Esophagus mucosa (tissue), 1 donor: Measurements from ENCODE around the gene PLCXD1. TPM values are rescaled to one million over a fixed set of nuclear protein-coding genes. Genes with fewer than 3 reads are reported as not detected.
"Not testable (repeated sequence)": the region's sequence is repeated elsewhere in the genome, so short reads cannot be mapped to it uniquely, and the experiment has no call there.

ENCODE experiments used
- ATAC-seq: fragments of 200-7000 bp; cut with Tn5 transposase; one replicate; pipeline ENCODE4 v1.9.1; 2020
- total RNA-seq: library from RNA; stranded (reverse); gene quantifications from one replicate; pipeline ENCODE4 v1.2.4, GENCODE V29; 2023
- donor health status: DM: yes; HTN: yes; CAD: no.

The PLCXD1 gene
- total RNA-seq, 1 donor from 2014 or later = 17.8 TPM

DNA sequence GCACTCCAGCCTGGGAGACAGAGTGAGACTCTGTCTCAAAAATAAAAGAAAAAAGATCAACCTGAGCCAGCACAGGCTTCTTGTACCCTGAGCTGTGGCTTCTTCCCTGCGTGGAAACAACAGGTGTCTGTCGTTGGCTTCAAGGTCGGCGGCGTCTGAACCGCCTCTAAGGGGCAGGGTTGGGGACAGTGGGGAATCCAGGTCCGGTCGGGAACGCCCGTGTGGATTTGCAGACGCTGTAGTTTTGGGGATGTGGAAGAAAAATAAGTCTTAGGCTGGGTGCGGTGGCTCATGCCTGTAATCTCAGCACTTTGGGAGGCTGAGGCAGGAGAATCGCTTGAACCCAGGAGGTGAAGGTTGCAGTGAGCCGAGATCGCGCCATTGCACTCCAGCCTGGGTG, 17.2 kb upstream of the PLCXD1 start:
- ATAC-seq = not testable (repeated sequence)

DNA sequence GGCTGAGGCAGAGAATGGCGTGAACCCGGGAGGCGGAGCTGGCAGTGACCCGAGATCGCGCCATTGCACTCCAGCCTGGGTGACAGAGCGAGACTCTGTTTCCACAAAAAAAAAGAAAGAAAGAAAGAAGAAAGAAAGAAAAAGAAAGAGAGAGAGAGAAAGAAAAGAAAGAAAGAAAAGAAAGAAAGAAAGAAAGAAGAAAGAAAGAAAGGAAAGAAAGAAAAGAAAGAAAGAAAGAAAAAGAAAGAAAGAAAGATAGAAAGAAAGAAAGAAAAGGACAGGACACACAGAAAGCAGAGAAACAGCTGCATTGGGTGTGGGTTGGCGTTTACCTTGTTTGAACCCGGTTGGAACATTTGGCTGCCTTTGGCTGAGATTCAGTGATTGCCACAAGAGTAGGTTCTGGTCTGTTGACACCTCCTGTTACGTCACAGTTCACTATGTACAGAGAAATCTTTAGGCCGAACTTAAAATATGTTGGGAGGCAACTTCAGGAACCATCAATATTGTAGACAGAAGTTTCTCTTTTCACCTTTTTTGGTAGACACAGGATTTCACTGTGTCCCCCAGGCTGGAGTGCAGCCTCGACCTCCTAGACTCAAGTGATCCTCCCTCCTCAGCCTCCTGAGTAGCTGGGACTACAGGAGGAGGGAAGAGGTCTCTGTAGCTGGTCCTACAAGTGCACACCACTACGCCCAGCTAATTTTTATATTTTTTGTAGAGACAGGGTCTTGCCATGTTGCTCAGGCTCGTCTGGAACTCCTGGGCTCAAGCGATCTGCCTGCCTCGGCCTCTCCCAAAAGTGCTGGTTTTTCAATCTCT, 16.3 kb upstream of the PLCXD1 start:
- peak; percentile 68 for ATAC-seq

DNA sequence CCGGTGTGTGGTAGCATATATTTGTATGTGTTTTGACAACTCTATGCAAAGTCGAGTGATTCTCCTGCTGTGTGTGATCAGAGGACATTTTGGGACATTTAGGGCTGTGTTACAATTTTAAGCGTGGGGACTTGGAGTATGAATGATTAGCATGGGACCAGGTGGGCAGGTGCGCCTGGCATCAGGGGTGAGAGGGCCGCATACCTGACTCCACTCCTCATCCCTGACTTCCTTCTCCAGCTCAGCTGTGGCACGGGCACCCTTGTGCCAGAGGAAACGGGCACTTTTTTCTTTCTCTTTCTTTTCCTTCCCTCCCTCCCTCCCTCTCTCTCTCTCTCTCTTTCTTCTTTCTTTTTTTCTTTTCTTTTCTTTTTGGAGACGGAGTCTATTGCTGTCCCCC, 15.7 kb upstream of the PLCXD1 start:
- ATAC-seq = no peak

DNA sequence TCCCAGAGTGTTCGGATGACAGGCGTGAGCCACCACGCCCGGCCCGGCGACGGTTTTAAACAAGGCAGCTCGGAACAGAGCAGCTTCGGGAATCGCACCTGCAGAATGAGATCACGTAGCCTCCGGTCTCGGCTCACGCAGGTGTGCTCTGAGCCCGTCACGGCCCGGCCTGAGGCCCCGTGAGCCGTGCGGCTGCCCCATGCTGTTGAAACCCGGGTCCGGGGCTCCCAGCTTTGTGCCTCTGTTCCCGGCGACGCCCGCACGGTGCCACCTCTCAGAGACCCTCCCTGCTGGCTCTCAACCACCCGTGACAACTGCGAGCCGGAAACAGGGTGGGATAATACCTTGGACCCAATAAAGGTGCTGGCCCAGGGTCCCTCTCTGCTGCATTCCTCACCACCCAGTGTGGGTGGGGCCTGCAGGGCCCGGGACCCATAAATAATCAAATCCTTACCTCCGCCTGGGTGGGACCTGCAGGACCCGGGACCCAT, 13.4 kb upstream of the PLCXD1 start:
- peak; percentile 26 for ATAC-seq

DNA sequence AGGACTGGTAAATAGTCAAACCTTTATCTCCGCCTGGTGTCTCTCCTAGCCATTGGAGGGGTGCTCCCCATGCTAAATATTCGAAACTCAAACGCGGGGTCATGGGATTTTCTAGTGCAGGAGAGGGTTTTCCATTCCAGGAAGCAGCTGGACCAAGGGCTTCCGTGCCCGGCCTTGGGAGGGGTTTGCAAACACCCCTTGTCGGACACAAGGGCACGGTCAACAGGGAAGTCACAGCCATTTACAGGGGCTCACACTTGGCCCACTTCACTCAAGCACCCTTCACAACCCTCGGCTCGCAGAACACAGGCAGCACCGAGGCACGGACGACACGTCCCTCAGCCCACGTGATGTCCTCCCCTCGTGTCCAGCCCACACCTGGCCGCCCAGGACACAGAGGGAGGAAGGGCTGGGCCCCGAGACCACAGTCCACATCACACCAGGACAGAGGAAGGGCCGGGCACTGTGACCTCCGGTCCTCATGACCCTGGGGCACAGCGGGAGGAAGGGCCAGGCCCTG, 10.3 kb upstream of the PLCXD1 start:
- no peak for ATAC-seq

DNA sequence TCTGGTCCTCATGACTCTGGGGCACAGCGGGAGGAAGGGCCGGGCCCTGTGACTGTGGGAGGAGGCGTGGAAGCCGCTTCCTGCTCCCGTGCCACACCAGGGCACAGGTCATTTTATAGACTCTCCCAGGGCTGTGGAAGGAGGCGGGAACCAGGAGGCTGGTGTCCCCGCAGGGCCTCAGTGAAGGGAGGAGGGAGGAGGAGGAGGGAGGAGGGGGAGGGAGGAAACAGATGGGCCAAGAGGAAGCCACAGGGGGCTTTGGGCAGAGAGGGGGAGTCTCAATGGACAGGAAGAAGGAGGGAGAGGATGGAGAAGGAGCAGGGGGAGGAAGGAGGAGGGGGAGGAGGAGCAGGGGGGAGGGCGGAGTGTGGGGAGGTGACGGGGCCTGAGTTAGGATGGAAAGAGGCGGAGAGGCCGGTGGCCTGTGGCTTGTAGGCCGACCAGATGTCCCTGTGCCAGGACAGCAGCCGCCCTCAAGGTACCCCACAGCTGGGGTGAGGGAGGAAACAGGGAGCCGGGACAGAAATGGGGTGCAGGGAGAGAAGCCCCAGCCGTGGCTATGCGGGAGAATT, 6.2 kb upstream of the PLCXD1 start:
- peak; percentile 43 for ATAC-seq

DNA sequence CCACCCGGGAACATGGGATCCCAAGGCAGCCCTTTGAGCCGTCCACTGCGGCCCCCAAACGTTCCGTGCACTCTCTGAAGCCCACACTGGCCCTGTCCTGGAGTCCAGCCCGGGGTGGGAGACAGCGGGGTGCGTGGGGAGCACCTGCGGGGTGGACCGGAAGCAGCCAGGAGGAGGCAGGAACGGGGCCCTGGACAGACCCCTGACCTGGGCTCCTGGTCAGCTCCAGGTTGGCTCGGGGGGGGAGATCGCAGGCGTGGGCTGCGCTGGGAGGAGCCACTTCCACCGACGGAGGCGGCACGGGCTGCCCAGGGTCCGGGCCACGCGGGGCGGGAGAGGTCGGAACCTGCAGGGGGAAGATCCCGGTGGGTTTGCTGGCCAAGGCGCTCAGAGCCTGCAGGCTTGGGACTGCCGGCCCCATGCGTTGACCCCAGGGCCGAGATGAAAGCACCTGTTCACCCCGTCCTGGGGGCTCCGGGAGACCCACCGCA, 5.7 kb upstream of the PLCXD1 start:
- peak; percentile 7 for ATAC-seq

DNA sequence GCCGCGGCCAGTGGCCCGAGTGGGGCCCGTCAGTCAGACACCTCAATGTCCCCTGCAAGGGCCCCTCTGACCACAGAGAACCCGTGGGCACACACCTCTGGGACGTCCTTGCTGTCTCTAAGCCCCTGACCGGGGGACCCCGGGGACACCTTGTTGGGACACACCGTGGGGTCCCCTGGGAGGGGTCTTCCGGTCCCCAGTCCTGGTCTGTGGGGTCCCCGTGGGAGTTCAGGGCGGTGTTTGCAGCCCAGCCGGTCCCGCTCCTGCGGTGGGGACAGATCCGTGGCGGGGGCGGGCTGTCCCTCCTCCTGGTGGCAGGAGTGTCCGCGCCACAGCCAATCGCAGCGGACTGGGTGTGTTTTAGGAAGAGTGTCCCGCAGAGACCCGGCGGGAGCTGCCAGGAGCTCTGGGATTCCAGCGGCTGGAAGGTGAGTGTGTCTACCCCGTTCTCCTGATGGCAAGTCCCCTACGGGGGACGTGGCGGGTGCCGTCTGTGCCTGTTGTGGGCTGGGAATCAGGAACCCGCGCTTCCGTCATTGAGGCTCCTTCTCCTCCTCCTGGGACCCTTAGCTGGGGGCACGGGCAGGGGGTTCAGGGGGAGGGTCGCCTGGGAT, 5.1 kb upstream of the PLCXD1 start:
- ATAC-seq = peak; percentile 92

DNA sequence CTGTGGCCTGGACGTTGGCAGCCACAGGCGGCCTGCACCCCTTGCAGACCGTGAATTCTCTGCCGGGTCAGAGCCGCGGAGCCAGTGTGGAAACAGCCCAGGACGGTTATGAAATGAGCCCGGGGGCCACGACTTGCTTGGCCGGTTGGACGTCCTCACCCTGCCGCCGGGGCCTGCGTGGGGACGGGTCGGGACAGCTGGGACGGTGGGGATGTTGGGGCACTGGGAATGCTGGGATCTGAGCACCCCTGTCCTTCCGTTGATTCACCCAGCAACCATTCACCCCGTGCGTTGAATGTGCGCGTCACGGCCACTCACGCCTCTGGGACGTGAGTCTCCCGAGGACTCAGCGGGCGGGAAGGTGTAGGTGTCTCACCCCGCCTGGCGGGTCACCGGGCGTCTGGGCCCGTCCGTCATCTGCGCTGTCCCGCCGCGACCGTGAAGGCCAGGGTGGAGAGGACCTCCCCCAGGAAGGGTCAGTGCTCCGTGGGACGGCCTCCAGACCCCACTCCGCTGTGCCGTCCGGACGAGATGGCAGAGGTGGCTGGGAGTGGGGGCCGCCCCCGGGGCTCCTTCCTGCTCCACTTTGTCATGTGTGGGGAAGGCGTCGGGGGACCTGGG, 4.5 kb upstream of the PLCXD1 start:
- ATAC-seq = peak; percentile 91

DNA sequence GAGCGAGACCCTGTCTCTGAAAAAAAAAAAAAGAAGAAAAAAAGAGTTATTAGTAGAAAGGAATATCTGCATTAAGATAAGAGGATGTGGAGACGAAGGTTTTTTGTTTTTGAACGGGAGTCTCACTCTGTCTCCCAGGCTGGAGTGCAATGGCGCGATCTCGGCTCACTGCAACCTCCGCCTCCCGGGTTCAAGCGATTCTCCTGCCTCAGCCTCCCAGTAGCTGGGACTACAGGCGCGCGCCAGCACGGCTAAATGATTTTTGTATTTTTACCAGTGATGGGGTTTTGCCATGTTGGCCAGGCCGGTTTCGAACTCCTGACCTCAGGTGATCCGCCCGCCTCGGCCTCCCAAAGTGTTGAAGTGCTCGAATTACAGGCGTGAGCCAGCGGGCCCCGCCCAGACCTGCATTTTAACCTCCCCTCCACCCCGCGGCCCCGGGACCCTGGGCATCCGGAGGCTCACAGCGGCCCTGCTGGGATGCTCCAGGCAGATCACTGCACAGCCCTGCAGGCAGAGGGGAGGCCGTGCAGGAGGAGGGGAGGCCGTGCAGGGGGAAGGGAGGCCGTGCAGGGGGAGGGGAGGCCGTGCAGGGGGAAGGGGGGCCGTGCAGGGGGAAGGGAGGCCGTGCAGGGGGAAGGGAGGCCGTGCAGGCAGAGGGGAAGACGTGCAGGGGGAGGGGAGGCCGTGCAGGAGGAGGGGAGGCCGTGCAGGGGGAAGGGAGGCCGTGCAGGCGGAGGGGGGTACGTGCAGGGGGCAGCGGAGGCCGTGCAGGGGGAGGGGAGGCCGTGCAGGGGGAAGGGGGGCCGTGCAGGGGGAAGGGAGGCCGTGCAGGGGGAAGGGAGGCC, 1.2 kb upstream of the PLCXD1 start:
- ATAC-seq = not testable (repeated sequence)

DNA sequence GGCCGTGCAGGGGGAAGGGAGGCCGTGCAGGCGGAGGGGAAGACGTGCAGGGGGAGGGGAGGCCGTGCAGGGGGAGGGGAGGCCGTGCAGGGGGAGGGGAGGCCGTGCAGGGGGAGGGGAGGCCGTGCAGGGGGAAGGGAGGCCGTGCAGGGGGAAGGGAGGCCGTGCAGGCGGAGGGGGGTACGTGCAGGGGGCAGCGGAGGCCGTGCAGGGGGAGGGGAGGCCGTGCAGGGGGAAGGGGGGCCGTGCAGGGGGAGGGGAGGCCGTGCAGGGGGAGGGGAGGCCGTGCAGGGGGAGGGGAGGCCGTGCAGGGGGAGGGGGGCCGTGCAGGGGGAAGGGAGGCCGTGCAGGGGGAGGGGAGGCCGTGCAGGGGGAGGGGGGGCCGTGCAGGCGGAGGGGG, 459 bp upstream of the PLCXD1 start:
- ATAC-seq = not testable (repeated sequence)

DNA sequence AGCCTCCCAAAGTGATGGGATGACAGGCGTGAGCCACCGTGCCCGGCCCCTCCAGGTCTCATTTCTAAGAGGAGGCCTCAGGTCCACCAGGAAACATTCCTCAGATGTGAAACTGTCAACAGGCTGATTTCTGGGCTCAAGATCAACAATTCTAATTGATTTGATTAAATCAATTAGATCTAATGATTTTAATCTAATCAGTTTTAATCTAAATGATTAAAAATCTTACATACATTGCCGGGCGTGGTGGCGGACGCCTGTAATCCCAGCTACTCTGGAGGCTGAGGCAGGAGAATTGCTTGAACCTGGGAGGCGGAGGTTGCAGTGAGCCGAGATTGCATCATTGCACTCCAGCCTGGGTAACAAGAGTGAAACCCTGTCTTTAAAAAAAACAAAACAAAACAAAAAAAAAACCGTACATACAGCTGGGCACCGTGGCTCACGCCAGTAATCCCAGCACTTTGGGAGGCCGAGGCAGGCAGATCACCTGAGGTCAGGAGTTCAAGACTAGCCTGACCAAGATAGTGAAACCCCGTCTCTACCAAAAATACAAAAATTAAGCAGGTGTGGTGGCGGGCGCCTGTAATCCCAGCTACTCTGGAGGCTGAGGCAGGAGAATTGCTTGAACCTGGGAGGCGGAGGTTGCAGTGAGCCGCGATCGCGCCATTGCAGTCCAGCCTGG, 960 bp downstream of the PLCXD1 start:
- ATAC-seq = not testable (repeated sequence)

DNA sequence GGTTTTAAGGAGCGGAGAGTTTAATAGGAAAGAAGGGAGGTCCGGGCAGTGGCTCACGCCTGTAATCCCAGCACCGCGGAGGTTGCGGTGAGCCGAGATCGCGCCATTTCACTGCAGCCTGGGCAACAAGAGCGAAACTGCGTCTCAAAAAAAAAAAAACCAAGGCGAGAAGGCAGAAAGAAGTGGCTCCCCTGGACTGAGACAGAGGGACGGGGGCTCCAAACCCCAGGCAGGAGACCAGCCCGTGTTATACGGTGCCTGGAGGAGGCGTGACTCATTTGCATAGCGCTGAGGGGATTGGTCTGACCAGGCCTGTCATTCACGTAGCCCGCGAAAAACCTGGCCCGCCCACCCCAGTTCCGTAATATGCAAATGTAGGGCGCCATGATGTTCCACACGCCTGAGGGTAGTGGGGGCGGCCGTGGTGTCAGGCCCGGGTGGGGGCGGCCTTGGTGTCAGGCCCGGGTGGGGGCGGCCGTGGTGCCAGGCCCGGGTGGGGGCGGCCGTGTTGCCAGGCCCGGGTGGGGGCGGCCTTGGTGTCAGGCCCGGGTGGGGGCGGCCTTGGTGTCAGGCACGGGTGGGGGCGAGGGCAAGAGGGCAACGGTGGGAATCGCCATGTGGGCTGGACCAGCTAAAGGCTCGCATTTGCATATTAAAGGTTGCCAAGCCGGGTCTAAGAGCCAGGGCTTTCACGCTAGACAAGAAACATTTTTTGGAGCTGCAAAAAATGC, 2.1 kb downstream of the PLCXD1 start:
- ATAC-seq = peak; percentile 97

DNA sequence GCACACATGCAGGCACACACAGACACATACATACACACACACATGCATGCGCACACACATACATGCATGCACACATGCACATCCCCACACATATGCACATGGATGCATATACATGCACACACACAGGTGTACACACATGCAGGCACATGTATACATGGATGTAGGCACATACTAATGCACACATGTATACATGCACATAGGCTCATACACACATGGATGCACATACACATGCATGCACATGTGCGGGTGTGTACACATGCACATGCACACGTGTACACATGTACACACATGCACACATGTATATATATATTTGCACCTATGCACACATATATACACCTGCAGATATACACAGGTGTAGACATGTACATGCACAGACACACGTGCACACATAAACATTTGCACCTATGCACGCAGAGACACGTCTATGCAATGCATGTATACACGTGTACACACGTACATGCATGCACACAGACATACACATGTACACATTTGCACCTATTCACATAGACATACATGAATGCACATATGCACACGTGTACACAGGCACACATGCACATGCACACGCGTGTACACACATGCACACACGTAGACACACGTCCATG, 4.0 kb downstream of the PLCXD1 start:
- no peak for ATAC-seq

DNA sequence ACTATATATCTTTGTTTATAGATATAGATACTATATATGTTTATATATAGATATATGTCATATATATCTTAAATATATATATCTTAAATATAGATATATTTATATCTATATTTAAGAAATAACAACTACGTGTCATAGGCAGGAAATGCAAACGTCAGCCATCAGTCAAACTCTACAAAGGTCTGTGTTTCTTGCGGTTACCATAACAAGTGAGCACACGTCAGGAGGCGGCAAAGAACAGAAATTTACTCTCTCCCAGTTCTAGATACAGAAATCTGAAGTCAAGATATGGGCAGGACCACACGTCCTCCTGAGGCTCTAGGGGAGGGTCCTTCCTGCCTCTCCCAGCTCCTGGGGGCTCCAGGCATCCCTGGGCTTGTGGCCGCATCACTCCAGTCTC, 6.5 kb downstream of the PLCXD1 start:
- ATAC-seq = no peak

DNA sequence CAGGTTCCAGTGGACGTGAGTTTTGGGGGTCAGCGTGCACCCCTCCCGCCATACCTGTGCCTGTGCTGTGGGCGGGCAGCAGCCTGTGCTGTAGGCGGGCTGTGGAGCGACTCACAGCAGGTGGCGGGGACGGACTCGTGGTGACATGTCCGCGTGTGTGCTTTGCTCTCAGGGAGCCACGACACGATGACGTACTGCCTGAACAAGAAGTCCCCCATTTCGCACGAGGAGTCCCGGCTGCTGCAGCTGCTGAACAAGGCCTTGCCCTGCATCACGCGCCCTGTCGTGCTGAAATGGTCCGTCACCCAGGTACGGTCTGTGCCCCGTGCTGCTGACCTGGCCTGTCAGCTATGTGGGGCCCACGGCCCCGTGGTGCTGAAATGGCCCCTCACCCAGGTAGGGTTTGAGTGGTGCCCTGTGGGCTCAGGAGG, 7.4 kb downstream of the PLCXD1 start:
- no peak for ATAC-seq

DNA sequence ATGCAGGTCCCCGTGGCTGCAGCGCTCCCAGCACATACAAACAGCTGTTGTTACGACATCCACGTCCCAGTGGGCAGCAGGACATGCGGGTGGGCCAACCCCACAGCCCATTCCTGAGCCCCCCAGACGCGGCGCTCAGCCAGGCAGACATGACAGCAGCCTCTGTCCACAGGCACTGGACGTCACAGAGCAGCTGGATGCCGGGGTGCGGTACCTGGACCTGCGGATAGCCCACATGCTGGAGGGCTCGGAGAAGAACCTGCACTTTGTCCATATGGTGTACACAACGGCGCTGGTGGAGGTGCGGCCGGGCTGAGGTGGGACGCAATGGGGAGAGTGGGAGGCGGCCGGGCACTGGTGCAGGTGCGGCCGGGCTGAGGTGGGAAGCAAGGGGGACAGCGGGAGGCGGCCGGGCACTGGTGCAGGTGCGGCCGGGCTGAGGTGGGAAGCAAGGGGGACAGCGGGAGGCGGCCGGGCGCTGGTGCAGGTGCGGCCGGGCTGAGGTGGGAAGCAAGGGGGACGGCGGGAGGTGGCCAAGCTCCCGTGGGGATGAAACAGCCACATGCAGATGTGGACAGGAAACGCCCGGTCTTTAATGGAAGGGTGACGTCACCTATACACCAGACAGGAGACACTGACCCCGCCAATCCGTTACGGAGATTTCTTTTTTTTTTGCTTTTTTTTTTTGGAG, 9.4 kb downstream of the PLCXD1 start:
- ATAC-seq = no peak

DNA sequence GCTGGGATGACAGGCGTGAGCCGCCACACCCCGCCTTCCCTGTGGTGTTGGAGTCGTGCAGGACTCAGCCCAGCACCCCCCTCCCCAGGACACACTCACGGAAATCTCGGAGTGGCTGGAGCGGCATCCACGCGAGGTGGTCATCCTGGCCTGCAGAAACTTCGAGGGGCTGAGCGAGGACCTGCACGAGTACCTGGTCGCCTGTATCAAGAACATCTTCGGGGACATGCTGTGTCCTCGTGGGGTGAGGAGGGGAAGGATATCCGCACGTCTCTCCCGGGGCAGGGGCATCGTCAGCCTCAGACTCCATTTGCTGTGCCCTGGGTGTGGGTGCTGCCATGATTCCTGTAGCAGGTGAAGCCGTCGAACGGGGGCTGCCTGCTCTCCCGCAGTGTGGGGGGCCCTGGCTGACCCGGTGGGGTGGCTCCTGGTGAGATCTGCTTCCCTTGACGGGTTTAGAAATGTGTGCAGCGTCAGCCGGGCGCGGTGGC, 10.3 kb downstream of the PLCXD1 start:
- ATAC-seq = no peak
